GM23338 (cell line): ENCODE results near the gene MAPK1. TPM values are rescaled to one million over a fixed set of nuclear protein-coding genes. Genes with fewer than 3 reads are reported as not detected.

Experiments
- ATAC-seq: fragments of 200-7000 bp; cut with Tn5 transposase; 3 replicates; pipeline ENCODE4 v1.9.1; 2020
- DNase-seq: peaks from one replicate; pipeline ENCODE4 v3.0.0-alpha.2; 2015; ENCODE audit warnings: low spot score
- H2AFZ ChIP-seq: fragments of 200-600 bp; sonication (generic); 2 replicates; pipeline ENCODE4 v1.8.0; 2016; ENCODE audit warnings: antibody characterized with exemption, mild to moderate bottlenecking, moderate library complexity
- H3F3A ChIP-seq: fragments of 200-600 bp; sonication (generic); replicated peaks from 2 replicates; pipeline ENCODE4 v1.8.0; 2017; ENCODE audit warnings: antibody characterized with exemption, mixed run types, low read depth
- H3K27ac ChIP-seq: fragments of 200-600 bp; sonication (generic); 2 replicates; pipeline ENCODE4 v1.6.1; 2016; ENCODE audit warnings: low read depth
- H3K27me3 ChIP-seq: fragments of 200-600 bp; sonication (generic); 2 replicates; pipeline ENCODE4 v1.8.0; 2016; ENCODE audit warnings: mild to moderate bottlenecking, mixed run types, moderate library complexity; ENCODE audit not compliant: insufficient read depth
- H3K36me3 ChIP-seq: fragments of 200-600 bp; sonication (generic); 2 replicates; pipeline ENCODE4 v1.8.0; 2016; ENCODE audit warnings: mild to moderate bottlenecking; ENCODE audit not compliant: insufficient read depth
- H3K4me1 ChIP-seq: fragments of 200-600 bp; sonication (generic); 2 replicates; pipeline ENCODE4 v1.8.0; 2016; ENCODE audit warnings: mild to moderate bottlenecking, moderate library complexity; ENCODE audit not compliant: insufficient read depth
- H3K4me2 ChIP-seq: fragments of 200-600 bp; sonication (generic); 2 replicates; pipeline ENCODE4 v1.7.1; 2017; ENCODE audit warnings: mixed run types
- H3K4me3 ChIP-seq: fragments of 200-600 bp; sonication (generic); 2 replicates; pipeline ENCODE4 v1.6.1; 2016; ENCODE audit warnings: mixed run types
- H3K79me2 ChIP-seq: fragments of 200-600 bp; sonication (generic); replicated peaks from 2 replicates; pipeline ENCODE4 v1.8.0; 2017; ENCODE audit warnings: mild to moderate bottlenecking; ENCODE audit not compliant: insufficient read depth
- H3K9me2 ChIP-seq: fragments of 200-600 bp; sonication (generic); 2 replicates; pipeline ENCODE4 v1.8.0; 2017; ENCODE audit not compliant: insufficient read depth
- H4K20me1 ChIP-seq: fragments of 200-600 bp; sonication (generic); replicated peaks from 2 replicates; pipeline ENCODE4 v1.8.0; 2017; ENCODE audit warnings: mild to moderate bottlenecking; ENCODE audit not compliant: insufficient read depth
- H3K27ac Mint-ChIP-seq: 2 replicates; pipeline ENCODE4 v1.8.0; 2020; ENCODE audit warnings: inconsistent platforms, mild to moderate bottlenecking, moderate library complexity, mixed read lengths
- H3K27me3 Mint-ChIP-seq: 3 replicates; pipeline ENCODE4 v1.8.0; 2022; ENCODE audit warnings: low read depth, mild to moderate bottlenecking, moderate library complexity, mixed read lengths, inconsistent platforms; ENCODE audit not compliant: insufficient read depth, poor library complexity
- H3K36me3 Mint-ChIP-seq: 3 replicates; pipeline ENCODE4 v1.8.0; 2021; ENCODE audit warnings: low read depth, mild to moderate bottlenecking, inconsistent platforms, moderate library complexity, mixed read lengths
- H3K4me1 Mint-ChIP-seq: 3 replicates; pipeline ENCODE4 v1.8.0; 2020; ENCODE audit warnings: mild to moderate bottlenecking, inconsistent platforms, mixed read lengths
- H3K4me3 Mint-ChIP-seq: 3 replicates; pipeline ENCODE4 v1.8.0; 2021; ENCODE audit warnings: moderate library complexity, mild to moderate bottlenecking, inconsistent platforms, mixed read lengths
- H3K9me3 Mint-ChIP-seq: 3 replicates; pipeline ENCODE4 v1.8.0; 2020; ENCODE audit warnings: moderate library complexity, mild to moderate bottlenecking, inconsistent platforms, mixed read lengths
- CREB1 ChIP-seq: fragments of 250-450 bp; sonication (Bioruptor Pico); IDR thresholded peaks from 2 replicates; pipeline ENCODE4 v1.5.0; 2020; ENCODE audit warnings: low read depth, mild to moderate bottlenecking, moderate library complexity
- CTCF ChIP-seq, 2 experiments: fragments of 200-600 bp in 1 of 2; sonication (generic) in 1 of 2; conservative IDR thresholded peaks; 2 replicates each; pipeline versions ENCODE4 v1.5.1 to v1.6.1; 2016 to 2017; ENCODE audit warnings: antibody characterized with exemption in 2 of 2, low read depth in 2 of 2, mild to moderate bottlenecking in 2 of 2, moderate library complexity in 1 of 2
- ETS1 ChIP-seq: IDR thresholded peaks from 2 replicates; pipeline ENCODE4 v1.6.1; 2016; ENCODE audit warnings: antibody characterized with exemption
- EZH2 ChIP-seq: fragments of 200-600 bp; sonication (generic); IDR thresholded peaks from one replicate; pipeline ENCODE4 v1.8.0; 2017; ENCODE audit warnings: antibody characterized with exemption, mild to moderate bottlenecking, low read depth; ENCODE audit not compliant: unreplicated experiment
- REST ChIP-seq: IDR thresholded peaks from one replicate; pipeline ENCODE4 v1.6.1; 2018; ENCODE audit warnings: antibody characterized with exemption; ENCODE audit not compliant: unreplicated experiment
- ZNF114 ChIP-seq: fragments of 250-450 bp; sonication (Bioruptor Pico); IDR thresholded peaks from 2 replicates; pipeline ENCODE4 v1.5.0; 2020; ENCODE audit warnings: mild to moderate bottlenecking, moderate library complexity
- polyA plus RNA-seq: library from polyadenylated mRNA; unstranded; fragments of >200 nt; fragmentation: Nextera tagmentation; extraction: Ambion mirVana; gene quantifications from 2 replicates; pipeline ENCODE4 v1.2.1, GENCODE V29; 2016
- total RNA-seq: library from RNA; depleted of rRNA; stranded (reverse); fragments of >200 nt; shearing (Covaris generic); gene quantifications from 2 replicates; pipeline ENCODE4 v1.2.3, GENCODE V29; 2014

Gene MAPK1
- total and polyA plus RNA-seq, 2 experiments from 2014 or later, result 17.4 to 77.5 TPM

- H3K36me3 Mint-ChIP-seq, result no peaks in the 10 kb centered on the region
- ATAC-seq, result no peak
Measured at GRCh38 chr22:21894799-21895198, 27.4 kb upstream of the MAPK1 start.

GRCh38 chr22:21889251-21889990 is 22.0 kb upstream of the MAPK1 start:
- H3K4me1 Mint-ChIP-seq, result no peaks in the 10 kb centered on the region
- Histone ChIP-seq H3K27ac (no peak overlapping the region), H3F3A (no peaks in the 10 kb centered on the region), H4K20me1 (no peaks in the 10 kb centered on the region), H3K9me2 (no peaks in the 10 kb centered on the region), H2AFZ (no peak overlapping the region), H3K27me3 (no peaks in the 10 kb centered on the region), H3K4me1 (no peaks in the 10 kb centered on the region), H3K4me2 (no peak overlapping the region), H3K79me2 (no peaks in the 10 kb centered on the region), H3K4me3 (no peak overlapping the region), H3K36me3 (no peaks in the 10 kb centered on the region)
- ATAC-seq, result no peak
- TF ChIP-seq ZNF114 (CRISPR knock-in tag) (no peak), EZH2 (no peak), REST (no peak), ETS1 (no peak), CTCF (conservative IDR thresholded peaks at IDR 0.05; ENCODE audit: low read depth in 2 of 2) (no peak)
- peaks cover 4% of the 10 kb centered on the region for H3K27me3 Mint-ChIP-seq
- H3K36me3 Mint-ChIP-seq, result 0 out of 3 replicates have a peak, but pooled peaks cover 2% of the 10 kb centered on the region
- no peak overlapping the region for H3K27ac Mint-ChIP-seq
- no peaks in the 10 kb centered on the region for H3K9me3 Mint-ChIP-seq
- no peak for DNase-seq
- no peak overlapping the region for H3K4me3 Mint-ChIP-seq

More at GRCh38 chr22:21894799-21895198, 27.4 kb upstream of the MAPK1 start:
- Histone ChIP-seq H3K4me2 (no peak overlapping the region), H3K27ac (no peak overlapping the region), H2AFZ (no peak overlapping the region), H3K4me1 (no peaks in the 10 kb centered on the region), H3F3A (no peaks in the 10 kb centered on the region), H3K9me2 (no peaks in the 10 kb centered on the region), H4K20me1 (no peaks in the 10 kb centered on the region), H3K79me2 (no peaks in the 10 kb centered on the region), H3K36me3 (no peaks in the 10 kb centered on the region), H3K4me3 (no peak overlapping the region), H3K27me3 (no peaks in the 10 kb centered on the region)
- Mint-ChIP-seq H3K4me3 (no peak overlapping the region), H3K9me3 (no peaks in the 10 kb centered on the region), H3K27ac (no peak overlapping the region), H3K4me1 (no peaks in the 10 kb centered on the region), H3K27me3 (peaks cover 2% of the 10 kb centered on the region)
- DNase-seq, result no peak
- no peak for TF ChIP-seq CREB1
